AG08395 (cell line): ENCODE measurements around the gene FUOM.
A peak's percentile ranks its signal among the peaks of the same experiment; 100 is the strongest.

ENCODE experiments used
- DNase-seq: peaks from one replicate; pipeline ENCODE4 v3.0.0; 2012; ENCODE audit warnings: mixed read lengths, low spot score

Gene FUOM

GRCh38 chr10:133366751-133367150, 8.9 kb upstream of the FUOM start:
- no peak for DNase-seq

GRCh38 chr10:133366130-133366478, 8.3 kb upstream of the FUOM start:
- DNase-seq = no peak

GRCh38 chr10:133365461-133366129, 7.8 kb upstream of the FUOM start:
- DNase-seq = no peak

DNA sequence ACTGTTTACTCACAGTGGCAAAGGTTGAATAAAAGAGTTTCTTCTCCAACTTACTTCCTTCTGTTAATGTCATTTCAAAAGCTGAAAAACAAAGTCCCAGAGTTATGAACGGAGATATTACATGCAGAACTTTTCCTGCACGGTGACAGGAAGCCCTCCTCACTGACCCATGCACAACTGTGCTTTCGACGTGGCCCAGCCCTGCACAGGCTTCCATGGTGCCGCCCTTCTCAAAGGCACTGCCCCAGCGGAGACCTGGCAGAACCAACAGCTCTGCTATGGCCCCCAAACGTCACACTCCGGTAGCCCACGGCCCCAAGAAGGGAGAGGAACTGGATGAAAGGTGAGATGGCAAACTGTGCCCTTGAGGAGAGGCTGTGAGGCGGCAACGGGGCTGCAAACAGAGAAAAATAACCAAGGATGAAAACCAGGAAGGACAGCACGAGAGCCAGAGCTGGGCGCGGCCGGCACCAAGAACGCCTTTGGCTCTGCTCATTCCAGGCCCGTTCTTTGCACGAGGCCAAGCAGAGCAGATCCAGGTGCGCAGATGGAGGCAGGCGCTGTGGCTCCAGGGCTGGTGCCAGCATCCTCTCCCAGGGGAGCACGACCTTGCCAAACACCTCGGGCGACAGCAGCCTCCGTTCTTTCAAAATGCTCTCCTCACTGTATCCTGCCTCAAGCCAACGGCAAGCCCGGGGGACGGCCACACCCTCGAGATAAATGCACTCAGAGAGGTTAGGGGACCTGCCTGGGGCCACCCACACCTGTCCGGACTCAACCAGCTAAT, 7.0 kb upstream of the FUOM start:
- no peak for DNase-seq

DNA sequence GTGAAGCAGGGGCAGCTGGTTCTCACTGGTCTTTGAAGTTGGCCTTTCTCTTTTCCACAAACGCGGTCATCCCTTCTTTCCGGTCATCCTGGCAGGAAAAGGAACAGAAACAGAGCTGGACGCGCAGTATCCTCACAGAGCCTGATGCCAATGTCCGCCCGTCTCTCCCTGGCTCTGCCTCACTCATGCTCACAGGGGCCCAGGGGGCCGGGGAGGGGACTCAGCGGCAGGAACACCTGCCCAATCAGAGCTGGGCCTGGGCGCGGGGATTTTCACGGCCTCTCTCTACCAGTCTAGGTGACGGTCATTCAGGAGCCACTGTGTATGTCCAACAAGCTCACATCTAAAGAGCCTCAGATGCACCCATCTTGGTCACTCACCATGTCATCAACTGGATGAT, 5.0 kb upstream of the FUOM start:
- no peak for DNase-seq

DNA sequence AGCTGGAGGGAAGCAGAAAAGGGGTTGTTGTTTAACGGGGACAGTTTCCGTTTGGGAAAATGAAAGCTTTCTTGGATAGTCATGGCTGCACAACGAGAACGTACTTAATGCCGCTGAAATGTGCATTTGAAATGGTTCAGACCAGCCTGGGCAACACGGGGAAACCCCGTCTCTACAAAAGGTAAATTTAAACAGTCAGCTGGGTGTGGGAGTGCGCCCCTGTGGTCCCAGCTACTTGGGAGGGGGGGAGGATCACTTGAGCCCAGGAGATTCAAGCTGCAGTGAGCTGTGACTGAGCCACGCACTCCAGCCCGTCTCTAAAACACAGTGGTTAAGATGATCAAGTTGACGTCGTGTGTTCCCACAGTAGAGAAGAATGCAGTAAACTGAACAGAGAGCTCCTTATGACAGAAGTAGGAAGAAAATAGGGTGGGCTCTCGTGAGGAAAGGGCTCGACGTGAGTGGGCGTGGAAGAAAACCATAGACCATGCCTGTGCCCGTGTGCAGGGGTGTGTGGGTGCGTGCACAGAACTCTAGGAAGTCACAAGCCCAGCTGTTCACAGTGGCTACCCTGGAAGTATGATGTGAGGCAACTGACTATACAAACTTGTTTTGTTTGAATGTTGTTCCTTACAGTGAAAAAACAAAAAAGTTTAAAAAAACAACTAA, 4.1 kb upstream of the FUOM start:
- no peak for DNase-seq

GRCh38 chr10:133361227-133361626, 3.4 kb upstream of the FUOM start:
- DNase-seq = no peak

DNA sequence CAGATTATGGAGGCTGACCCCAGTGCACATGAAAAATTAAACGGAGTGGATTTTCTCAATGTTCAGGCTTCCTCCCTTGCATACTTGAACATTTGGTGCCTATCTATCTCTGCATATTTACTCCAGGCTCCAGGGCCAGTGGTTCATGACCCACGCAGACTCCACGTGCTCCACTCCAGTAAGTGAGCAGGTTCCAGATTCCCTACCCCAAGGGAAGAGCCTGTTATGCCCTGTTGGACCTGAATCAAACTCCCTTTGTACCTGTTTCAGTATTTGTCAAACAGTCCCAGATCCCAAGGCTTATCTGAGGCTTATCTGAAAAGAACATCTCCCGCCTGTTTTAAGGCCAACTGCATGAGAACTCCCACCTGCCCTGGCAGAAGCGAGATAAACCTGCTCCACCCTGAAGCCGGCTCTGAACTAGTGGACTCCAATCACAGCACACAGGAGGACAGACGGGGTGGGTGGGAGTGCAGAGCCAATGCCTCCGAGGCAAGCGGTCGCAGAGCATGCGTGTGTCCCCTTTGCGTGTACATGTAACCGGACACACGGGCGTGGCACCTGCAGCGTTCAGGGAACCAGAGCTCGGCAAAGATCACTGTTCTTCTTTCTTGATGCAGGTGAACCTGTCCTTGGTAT, 2.3 kb upstream of the FUOM start:
- DNase-seq = no peak

- DNase-seq = no peak
These were observed 1.7 kb upstream of the FUOM start for GRCh38 chr10:133359554-133359971.

GRCh38 chr10:133358925-133359310, 1.1 kb upstream of the FUOM start:
- DNase-seq = no peak

GRCh38 chr10:133358162-133358924, 524 bp upstream of the FUOM start:
- peak; percentile 33 for DNase-seq

- no peak for DNase-seq
These were observed 1.1 kb downstream of the FUOM start for GRCh38 chr10:133356549-133357284.

GRCh38 chr10:133355991-133356390, 1.8 kb downstream of the FUOM start:
- no peak for DNase-seq

- no peak for DNase-seq
These were observed 2.6 kb downstream of the FUOM start for GRCh38 chr10:133355266-133355665.

DNA sequence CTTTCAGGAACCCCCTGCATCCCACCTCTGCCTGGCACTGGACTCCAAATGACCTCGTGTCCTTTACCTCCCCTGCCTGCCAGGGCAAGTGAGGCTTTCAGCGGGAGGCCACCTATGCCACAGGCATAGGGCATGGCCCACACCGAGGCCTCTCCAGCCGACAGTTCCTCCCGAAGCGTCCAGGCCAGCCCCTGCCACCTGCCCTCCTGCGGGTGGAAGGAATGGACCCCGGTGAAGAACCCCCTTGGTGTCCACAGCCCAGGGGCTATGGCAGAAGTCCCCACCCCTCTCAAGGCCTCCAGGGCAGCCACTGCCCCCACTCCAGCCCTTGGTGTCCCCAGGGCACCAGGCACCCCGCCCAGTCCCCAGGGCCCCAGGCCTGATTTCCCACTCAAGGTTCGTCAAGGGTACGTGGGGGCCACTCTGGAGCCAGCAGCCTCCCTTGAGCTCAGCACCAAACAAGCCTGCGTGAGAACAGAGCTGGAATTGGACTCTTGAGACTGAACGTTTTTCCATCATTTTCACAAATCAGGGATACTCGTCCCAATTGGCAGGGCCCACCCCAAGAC, 3.1 kb downstream of the FUOM start:
- no peak for DNase-seq

DNA sequence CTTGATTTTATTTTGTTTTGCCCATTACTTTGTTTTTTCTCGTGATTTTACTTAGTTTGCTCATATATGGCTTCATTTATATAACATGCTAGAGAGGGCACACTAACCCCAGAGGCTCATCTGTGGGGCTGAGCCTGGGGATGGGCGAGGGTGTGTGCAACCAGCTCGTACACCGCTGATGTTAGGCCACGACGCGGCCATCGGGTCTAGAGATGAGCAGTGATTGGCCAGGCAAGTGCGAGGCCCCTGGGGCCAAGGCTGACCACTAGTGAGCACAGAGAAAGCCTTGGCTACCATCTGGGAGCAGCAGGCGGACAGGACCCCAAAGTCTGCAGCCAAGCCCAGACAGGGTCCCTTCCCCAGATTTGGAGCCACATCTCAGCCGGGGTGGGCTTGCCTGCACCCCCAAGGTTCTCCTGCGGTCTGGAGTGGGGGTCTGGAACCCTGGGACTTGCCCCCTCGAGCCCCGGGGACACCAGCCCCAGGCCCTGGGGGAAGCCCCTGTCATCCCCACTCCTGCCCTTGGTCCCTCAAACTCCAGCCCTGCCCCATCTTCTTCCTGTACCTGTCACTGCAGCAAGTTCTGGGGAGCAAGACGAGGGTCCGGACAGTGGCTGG, 3.7 kb downstream of the FUOM start:
- DNase-seq = no peak

- no peak for DNase-seq
These were observed 4.4 kb downstream of the FUOM start for GRCh38 chr10:133353202-133353959.

DNA sequence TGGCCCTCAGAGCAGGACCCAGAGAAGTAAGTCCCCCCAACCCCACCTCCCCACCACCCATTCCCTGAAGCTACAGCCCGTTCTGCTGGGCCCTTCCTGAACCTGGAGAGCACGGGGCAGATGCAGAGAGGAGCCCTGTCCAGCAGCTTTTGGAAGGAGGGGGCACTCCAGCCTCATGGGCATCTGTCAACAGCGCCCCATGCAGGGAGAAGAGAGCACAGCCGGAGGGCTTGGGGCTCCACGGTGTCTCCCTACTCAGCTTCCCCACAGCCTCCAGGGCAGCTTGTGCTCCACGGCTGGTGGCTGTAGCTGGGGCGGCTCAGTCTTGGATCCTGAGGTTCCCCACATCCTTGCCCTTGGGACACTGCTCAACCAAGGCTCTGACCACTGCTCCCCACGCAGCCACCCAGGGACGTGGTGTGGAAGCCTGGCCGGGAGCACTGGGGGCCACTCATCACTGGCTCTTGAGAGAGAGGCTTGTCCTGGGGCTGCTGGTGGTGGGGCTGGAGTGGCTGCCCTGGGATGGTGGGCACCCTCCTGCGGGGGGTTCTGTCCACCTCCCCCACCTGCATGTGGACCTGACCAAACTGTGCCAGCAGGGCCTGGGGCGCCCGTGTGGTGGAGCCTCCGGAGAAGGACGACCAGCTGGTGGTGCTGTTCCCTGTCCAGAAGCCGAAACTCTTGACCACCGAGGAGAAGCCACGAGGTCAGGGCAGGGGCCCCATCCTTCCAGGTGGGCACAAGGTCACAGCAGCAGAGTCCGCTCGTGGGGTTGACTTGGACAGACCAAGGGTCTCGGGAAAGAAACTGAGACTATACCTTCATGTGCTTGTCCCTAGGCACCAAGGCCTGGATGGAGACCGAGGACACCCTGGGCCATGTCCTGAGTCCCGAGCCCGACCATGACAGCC, 6.2 kb downstream of the FUOM start:
- no peak for DNase-seq

DNA sequence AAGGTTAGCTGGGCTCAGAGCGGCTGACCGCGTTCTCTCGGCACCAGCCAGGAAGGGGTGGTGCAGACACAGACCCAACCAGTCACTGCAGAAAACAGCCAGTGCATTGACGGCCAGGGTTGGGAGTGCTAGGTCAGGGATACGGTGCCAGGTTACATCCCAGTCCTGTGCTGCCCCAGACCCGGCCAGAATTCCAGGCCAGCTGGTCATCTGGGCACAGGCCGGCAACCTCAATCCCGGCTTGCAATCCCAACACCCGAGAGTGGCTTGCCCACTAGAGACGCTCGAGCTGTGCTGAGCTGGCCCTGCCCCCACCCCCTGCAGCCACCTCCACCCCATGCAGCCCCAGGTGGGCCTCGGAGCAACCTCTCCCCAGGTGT, 6.9 kb downstream of the FUOM start:
- DNase-seq = no peak
